IPS-18c (cell line): ENCODE results near the gene CCDC138.

ENCODE experiments used
- H3K4me3 ChIP-seq: 2 replicates; pipeline ENCODE4 v1.7.0; 2013; ENCODE audit warnings: low read depth, mild to moderate bottlenecking, low read length, moderate library complexity; ENCODE audit not compliant: insufficient read depth
- H3K9me3 ChIP-seq: one replicate; pipeline ENCODE4 v1.6.1; 2013; ENCODE audit warnings: mild to moderate bottlenecking, low read length, moderate library complexity; ENCODE audit not compliant: control insufficient read depth, insufficient read depth

CCDC138 gene

DNA sequence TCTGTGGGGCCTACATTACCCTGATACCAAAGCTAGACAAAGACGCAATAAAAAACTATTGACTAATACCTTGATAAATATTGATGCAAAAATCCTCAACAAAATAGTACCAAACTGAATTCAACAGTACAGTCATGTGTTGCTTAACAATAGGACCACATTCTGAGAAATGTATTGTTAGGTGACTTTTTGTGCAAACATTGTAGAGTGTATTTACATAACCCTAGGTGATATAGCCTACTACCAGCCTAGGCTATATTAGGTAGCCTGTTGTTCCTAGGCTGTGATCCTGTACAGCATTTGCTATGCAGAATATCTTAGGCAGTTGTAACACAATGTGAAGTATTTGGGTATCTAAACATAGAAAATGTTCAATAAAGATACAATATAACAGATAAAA lies 36.7 kb downstream of the CCDC138 start:
- Histone ChIP-seq H3K9me3 (no peaks in the 10 kb centered on the region), H3K4me3 (no peak overlapping the region)

DNA sequence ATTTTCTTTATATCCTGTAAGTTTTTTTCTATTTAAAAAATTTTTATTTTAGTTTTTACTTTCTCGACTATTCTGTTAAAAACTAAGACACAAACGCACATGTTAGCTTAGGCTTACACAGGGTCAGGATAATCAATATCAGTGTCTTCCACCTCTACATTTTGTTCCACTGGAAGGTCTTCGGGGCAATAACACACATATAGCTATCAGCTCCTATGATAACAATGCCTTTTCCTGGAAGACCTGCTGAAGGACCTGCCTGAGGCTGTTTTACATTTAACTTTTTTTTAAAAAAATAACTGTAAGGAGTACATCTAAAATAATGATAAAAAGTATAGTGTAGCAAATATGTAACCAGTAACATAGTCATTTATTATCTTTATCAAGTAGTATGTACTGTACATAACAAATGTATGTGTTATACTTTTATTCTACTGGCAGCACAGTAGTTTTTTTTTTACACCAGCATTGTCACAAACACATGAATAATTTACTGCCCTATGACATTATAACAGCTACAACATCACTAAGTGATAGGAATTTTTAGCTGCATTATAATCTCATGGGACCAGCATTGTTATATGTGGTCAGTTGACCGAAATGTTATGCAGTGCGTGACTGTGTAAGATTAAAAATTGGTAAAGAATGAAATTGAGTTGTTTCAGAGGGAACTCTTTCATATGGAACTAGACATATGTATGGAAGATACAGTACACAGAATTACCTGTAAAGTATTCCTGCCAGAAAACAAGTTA lies 37.9 kb downstream of the CCDC138 start:
- Histone ChIP-seq H3K4me3 (no peak overlapping the region), H3K9me3 (no peaks in the 10 kb centered on the region)

GRCh38 chr2:108825254-108825653 lies 38.7 kb downstream of the CCDC138 start:
- H3K4me3 ChIP-seq = no peak overlapping the region
- no peaks in the 10 kb centered on the region for H3K9me3 ChIP-seq

- no peaks in the 10 kb centered on the region for H3K9me3 ChIP-seq
- H3K4me3 ChIP-seq = no peak overlapping the region
Measured at GRCh38 chr2:108825736-108826135, 39.2 kb downstream of the CCDC138 start.

GRCh38 chr2:108829578-108830310 lies 43.2 kb downstream of the CCDC138 start:
- H3K4me3 ChIP-seq = no peak overlapping the region
- H3K9me3 ChIP-seq = no peaks in the 10 kb centered on the region

GRCh38 chr2:108833219-108833618 lies 46.6 kb downstream of the CCDC138 start:
- no peak overlapping the region for H3K4me3 ChIP-seq
- H3K9me3 ChIP-seq = peaks cover 2% of the 10 kb centered on the region

GRCh38 chr2:108834620-108835019 lies 48.0 kb downstream of the CCDC138 start:
- Histone ChIP-seq H3K9me3 (peaks cover 2% of the 10 kb centered on the region), H3K4me3 (no peak overlapping the region)

DNA sequence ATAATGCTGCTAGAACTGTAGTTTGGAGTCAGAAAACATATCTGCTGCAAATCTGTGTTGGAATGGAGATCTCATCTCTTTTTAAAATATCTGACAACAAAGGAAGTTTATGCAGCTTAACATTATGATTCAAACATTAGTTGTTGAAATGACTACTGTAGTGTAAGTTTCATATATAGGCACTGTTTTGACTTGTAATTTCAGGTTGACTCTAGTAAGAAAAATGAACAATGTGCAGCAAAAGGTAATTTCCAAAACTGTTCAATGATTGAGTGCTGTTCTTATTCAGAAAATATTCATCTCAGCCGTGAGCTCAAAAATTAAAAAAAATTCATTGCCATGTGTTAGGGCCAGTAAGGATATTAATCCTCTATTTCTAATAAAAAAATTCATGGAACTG lies 48.5 kb downstream of the CCDC138 start:
- H3K9me3 ChIP-seq = peaks cover 2% of the 10 kb centered on the region
- no peak overlapping the region for H3K4me3 ChIP-seq

- Histone ChIP-seq H3K4me3 (no peak overlapping the region), H3K9me3 (peaks cover 2% of the 10 kb centered on the region)
Measured at GRCh38 chr2:108837198-108837597, 50.6 kb downstream of the CCDC138 start.

DNA sequence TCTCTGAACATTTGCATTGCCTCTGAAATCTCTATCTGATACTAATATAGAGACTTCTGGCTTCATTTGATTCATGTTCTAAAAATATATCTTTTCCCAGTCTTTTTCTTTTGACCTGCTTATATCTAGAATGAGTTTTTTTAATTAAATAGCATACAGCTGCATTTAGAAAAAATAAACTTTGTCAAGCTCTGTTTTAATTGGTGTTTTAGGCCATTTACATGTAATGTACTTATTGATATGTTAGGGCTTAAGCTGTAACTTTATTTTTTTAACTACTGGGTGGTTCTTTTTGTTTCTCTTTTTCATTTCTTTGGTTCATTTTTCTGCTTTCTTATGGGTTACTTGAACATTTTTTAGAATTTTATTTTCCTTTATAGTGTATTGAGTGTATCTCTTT lies 54.9 kb downstream of the CCDC138 start:
- peaks cover 2% of the 10 kb centered on the region for H3K9me3 ChIP-seq
- no peak overlapping the region for H3K4me3 ChIP-seq

DNA sequence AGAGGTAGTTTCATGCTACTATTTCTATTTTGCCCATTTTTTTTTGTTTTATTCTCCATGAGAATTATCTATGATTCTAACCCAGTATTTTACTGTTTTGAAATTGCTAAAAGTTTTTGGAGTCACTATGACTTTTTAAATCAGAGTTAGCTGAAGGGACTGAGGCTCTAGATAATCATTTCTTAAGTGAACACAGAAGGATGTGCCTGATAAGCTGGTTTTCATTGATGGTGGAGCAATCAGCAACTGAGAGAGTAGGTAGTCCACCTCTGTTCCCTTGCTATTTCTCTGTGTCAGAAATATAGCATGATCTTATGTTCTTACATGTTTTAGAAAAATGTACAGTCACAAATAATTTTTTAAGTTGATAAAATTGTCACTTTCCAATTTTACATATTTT lies 59.4 kb downstream of the CCDC138 start:
- Histone ChIP-seq H3K9me3 (no peaks in the 10 kb centered on the region), H3K4me3 (no peak overlapping the region)

- H3K4me3 ChIP-seq = no peak overlapping the region
Measured at GRCh38 chr2:108847000-108847399, 60.4 kb downstream of the CCDC138 start.

DNA sequence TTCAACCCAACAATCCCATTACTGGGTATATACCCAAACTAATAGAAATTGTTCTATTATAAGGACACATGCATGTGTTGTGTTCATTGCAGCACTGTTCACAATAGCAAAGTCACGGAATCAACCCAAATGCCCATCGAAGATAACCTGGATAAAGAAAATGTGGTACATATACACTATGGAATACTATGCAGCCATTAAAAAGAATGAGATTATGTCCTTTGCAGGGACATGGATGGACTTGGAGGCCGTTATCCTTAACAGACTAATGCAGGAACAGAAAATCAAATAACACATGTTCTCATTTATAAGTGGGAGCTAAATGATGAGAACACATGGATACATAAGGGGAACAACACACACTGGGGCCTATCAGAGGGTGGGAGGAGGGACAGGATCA lies 65.8 kb downstream of the CCDC138 start:
- Histone ChIP-seq H3K4me3 (no peak overlapping the region), H3K9me3 (no peaks in the 10 kb centered on the region)

More at GRCh38 chr2:108847000-108847399, 60.4 kb downstream of the CCDC138 start:
- no peaks in the 10 kb centered on the region for H3K9me3 ChIP-seq

- H3K4me3 ChIP-seq = no peak overlapping the region
- no peaks in the 10 kb centered on the region for H3K9me3 ChIP-seq
Measured at GRCh38 chr2:108853421-108853820, 66.8 kb downstream of the CCDC138 start.

DNA sequence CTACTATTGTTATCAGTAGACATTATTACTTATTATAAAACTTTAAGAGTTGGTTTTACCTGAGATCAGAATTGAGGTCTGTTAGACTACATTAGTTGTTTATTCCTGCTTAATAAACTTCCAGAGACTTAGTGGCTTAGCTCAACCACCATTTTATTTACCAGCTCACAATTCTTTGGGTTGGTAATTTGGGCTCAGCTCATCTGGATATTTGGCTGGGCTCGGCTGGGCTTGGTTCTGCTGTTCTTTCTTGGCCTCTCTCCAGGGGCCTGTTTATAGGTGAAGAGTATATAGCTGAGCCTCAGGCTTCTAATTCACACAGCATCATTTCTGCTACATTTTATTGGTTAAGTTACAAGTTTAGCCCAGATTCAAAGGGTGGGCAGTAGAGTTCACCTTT lies 67.9 kb downstream of the CCDC138 start:
- no peaks in the 10 kb centered on the region for H3K9me3 ChIP-seq
- H3K4me3 ChIP-seq = no peak overlapping the region

- Histone ChIP-seq H3K4me3 (no peak overlapping the region), H3K9me3 (no peaks in the 10 kb centered on the region)
Measured at GRCh38 chr2:108855194-108855593, 68.6 kb downstream of the CCDC138 start.

DNA sequence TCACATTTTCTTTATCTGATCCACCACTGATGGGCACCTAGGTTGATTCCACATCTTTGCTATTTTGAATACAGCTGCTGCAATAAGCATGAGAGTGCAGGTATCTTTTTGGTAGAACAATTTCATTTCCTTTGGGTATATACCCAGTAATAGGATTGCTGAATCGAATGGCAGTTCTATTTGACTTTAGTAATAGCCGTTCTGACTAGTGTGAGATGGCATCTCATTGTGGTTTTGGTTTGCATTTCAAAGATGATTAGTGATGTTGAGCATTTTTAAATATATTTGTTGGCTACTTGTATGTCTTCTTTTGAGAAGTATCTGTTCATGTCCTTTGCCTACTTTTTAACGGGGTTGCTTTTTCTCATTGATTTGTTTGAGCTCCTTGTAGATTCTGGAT lies 72.3 kb downstream of the CCDC138 start:
- Histone ChIP-seq H3K4me3 (no peak overlapping the region), H3K9me3 (no peaks in the 10 kb centered on the region)

DNA sequence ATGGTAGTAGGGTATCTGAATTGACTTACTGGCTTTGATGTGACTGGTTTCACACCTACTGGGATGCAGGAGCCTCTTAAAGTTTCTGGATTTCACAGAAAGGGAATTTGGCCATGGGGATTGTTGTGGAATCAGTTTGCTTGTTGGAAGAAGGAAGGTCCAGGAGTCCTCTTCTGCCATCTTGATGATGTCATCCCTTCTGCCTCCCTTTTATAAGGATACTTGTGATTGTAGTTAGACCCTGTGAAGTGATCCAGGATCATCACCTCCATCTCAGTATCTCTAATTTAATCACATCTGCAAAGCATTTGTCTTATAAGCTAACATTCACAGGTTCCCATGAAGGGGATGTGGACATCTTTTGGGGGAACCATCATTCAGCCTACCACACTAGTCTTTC lies 79.5 kb downstream of the CCDC138 start:
- Histone ChIP-seq H3K9me3 (no peaks in the 10 kb centered on the region), H3K4me3 (no peak overlapping the region)
